GM18499 (cell line): ENCODE data around the gene AGTRAP.

ENCODE experiments used
- ATAC-seq: cut with Tn5 transposase; IDR thresholded peaks from one replicate; pipeline ENCODE4 v1.9.1; 2021; ENCODE audit warnings: moderate number of reproducible peaks; ENCODE audit not compliant: insufficient read depth, unreplicated experiment

AGTRAP gene

GRCh38 chr1:11793819-11794218, 57.9 kb downstream of the AGTRAP start:
- ATAC-seq: no peak

GRCh38 chr1:11794446-11795237, 58.7 kb downstream of the AGTRAP start:
- no peak for ATAC-seq

- no peak for ATAC-seq
Measured at GRCh38 chr1:11795238-11795890, 59.4 kb downstream of the AGTRAP start.

GRCh38 chr1:11796036-11796828, 60.3 kb downstream of the AGTRAP start:
- ATAC-seq: no peak

- no peak for ATAC-seq
Measured at GRCh38 chr1:11797525-11798216, 61.7 kb downstream of the AGTRAP start.

GRCh38 chr1:11799099-11799498, 63.2 kb downstream of the AGTRAP start:
- no peak for ATAC-seq

GRCh38 chr1:11799896-11800295, 64.0 kb downstream of the AGTRAP start:
- ATAC-seq: no peak

- ATAC-seq: no peak
Measured at GRCh38 chr1:11800391-11800755, 64.4 kb downstream of the AGTRAP start.
